Pericardium fibroblast (primary cell): ENCODE data around the gene SPATA31A3. TPM values are rescaled to one million over a fixed set of nuclear protein-coding genes. Genes with fewer than 3 reads are reported as not detected.

Source experiments
- total RNA-seq: library from RNA; depleted of rRNA; stranded (reverse); fragments of >200 nt; gene quantifications from 2 replicates; pipeline ENCODE4 v1.2.3, GENCODE V29; 2015

Gene SPATA31A3
- total RNA-seq = not detected in 2 replicates

DNA sequence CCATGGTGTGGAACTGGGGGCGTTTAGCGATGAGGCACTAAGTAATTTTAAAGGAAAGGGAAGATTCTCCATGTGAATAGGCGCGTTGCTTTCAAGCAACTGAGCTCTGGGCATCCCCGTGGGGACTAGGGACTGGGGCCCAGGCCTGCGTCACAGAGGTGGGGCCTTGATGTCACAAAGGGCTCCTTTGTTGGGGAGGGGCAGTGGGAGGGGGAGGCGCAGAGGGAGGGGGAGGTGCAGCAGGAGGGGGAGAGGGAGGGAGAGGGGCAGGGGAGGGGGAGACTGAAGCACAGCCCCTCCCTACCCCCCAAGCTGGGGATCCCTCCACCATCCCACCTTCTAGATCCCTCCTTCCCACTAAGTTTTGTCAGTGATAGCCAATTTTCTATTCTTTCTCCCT lies at the start of gene SPATA31A3:
Gene SPATA31A3 (minus strand): TSS at position 101 of the 400 bp plus-strand sequence. CDS start 29 bp downstream, at position 72.

Other genes starting within 250 kb of the SPATA31A3 start
- gene ZNF658, start 91.8 kb downstream of the SPATA31A3 start, total RNA-seq = 2.3 and 2.8 TPM in 2 replicates